Measurements from ENCODE around the gene SHBG. TPM values are rescaled to one million over a fixed set of nuclear protein-coding genes. Genes with fewer than 3 reads are reported as not detected.

SHBG gene, protein sequence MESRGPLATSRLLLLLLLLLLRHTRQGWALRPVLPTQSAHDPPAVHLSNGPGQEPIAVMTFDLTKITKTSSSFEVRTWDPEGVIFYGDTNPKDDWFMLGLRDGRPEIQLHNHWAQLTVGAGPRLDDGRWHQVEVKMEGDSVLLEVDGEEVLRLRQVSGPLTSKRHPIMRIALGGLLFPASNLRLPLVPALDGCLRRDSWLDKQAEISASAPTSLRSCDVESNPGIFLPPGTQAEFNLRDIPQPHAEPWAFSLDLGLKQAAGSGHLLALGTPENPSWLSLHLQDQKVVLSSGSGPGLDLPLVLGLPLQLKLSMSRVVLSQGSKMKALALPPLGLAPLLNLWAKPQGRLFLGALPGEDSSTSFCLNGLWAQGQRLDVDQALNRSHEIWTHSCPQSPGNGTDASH
- 0.82 and 1.6 TPM in 2 replicates for total RNA-seq (2014; rRNA removed; shearing (Covaris generic))
- 0.39 TPM in 1 of 2 replicates, not detected in the other for polyA plus RNA-seq (2015; cell fraction: cytosol; rRNA removed)
- polyA plus RNA-seq (2015; cell fraction: nucleus; rRNA removed), result 0.73 TPM in 1 of 2 replicates, not detected in the other

DNA sequence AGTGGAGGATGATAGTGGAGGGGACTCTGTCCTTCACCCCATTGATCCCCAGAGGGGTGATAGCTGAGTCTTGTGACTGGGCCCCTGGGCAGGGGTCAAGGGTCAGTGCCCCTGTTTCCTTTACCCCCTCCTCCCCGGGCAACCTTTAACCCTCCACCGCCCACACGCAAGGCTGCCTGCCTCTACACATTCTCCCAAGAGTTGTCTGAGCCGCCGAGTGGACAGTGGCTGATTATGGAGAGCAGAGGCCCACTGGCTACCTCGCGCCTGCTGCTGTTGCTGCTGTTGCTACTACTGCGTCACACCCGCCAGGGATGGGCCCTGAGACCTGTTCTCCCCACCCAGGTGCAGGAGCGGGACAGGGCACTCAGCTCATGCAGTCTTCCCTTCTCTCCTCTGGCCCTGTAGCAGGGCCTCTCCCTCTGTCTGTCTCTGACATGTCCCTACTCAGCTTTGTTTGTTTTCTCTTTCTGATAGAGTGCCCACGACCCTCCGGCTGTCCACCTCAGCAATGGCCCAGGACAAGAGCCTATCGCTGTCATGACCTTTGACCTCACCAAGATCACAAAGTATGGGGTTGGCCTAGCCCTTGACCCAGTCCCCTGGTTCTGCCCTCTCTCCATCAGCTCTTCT is at the start of gene SHBG:
TSS of gene SHBG (plus strand) at position 197 of the 633 bp plus-strand sequence. CDS start at position 235, 38 bp downstream.
- in situ Hi-C loops (cut with HindIII; ENCODE audit: low pct_unique_long_range_greater_than_20kb, low sequenced_read_pairs), result no loop called here
- DNase-seq (ENCODE audit: low read depth, low spot score), result no peak

DNA sequence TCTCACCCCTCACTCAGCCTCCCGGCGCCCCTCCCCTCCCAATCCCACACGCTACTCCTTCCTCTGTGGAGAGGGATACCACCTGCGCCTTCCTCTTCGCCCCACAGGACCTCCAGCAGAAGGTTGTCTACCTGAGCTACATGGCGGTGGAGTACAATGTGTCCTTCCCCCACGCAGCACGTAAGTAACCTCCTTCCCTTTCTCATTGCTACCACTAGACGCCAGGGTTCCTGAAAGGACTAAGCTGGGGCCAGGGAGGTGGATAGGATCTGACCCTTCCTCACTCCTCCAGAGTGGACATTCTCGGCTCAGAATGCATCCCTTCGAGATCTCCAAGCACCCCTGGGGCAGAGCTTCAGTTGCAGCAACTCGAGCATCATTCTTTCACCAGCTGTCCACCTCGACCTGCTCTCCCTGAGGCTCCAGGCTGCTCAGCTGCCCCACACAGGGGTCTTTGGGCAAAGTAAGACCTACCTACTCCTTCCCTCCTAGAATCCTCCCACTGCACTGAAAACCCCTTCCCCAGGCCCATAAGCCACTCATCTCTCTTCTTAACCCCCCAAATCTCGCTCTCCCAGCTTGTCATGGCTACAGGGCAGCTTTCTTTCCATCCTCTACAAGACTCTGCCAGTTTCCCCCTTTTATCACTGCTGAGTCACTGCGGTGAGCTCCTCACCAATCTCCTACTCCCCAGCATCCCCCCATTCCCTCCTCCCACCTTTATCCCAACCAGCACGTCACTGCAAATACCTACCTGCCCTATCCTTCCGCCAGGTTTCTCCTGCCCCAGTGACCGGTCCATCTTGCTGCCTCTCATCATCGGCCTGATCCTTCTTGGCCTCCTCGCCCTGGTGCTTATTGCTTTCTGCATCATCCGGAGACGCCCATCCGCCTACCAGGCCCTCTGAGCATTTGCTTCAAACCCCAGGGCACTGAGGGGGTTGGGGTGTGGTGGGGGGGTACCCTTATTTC is 49.0 kb upstream of the SHBG start:
- in situ Hi-C loops (cut with HindIII; ENCODE audit: low pct_unique_long_range_greater_than_20kb, low sequenced_read_pairs), result no loop called here
- DNase-seq (ENCODE audit: low read depth, low spot score), result no peak

DNA sequence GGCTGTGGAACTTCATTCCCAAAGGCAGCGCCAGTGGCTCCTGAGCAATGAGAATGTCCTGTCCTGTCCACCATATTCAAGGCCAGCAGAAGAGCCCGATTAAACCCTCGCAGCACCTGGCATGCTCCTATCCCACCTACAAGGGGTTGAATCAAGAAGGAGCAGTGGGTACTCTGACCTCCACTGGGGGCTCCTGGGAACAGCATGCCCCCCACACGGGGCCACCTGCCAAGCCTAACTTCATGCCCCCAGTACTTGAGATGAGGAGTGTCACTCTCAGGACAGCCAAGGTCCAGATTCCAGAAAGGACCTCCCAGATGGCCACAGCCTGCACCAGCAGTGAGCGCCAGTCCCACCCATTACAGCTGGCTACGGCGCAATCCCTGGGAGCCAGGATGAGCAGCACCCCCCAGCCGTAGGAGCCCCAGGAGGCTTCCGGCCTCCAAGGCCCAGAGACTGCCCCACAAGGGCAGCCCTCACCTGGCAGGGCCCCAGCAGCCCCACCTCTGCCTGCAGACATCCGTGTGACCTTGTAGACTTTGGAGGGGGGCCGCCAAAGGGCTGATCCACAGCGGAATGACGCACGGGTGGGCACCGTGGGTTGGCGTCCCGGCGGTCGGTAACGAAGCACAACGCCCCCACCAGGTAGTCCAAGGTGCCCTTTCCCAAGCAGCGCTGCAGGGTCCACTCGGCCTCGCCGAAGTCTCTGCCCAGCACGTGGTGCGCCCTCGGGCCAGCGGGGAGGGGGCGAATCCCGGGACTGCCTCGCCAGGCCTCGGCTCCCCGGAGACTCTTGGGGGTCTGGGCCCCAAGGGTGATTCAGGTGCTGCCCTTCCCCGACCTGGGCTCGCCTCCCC is 47.3 kb upstream of the SHBG start:
- in situ Hi-C loops (cut with HindIII; ENCODE audit: low pct_unique_long_range_greater_than_20kb, low sequenced_read_pairs), result no loop called here
- no peak for DNase-seq (ENCODE audit: low read depth, low spot score)

DNA sequence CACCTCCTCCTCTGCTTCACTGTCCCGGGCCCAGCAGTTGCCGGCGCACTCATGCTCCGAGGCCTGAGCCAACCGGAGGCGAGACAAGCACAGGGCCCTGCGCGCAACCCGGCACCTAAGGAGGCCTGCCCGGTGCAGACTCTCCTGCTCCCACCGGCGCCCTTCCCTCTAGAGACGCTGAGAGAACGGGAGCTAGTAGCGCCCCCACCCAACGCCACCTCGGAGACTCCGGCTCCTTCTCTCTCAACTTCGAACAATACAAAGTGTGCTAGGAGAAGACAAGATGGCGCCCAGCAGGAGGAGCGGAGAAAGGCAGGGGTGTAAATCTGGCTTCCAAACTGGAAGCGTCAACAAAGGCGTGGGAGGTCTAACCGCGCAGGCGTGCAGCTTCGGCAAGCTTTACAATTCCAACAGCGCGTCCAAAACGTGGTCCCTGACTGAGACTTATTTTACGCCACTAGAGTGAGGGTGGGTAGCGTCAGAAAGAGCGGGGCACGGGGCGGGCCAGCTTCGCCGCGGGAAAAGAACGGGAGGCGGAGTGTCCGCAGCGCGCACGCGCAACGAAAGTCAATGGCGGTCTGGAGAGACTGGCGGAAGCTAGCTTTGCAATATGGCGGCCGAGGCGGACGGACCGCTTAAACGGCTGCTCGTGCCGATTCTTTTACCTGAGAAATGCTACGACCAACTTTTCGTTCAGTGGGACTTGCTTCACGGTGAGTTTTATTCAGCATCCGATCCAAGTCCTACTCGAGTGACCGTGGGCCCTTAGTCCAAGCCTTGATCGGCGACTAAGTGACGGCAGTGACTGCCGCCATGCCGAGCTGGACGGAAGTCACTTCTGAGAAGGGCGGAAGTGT is 46.5 kb upstream of the SHBG start, which contains the start of gene MPDU1:
TSS of gene MPDU1 (plus strand) at position 600 of the 857 bp plus-strand sequence. CDS start at position 611, 11 bp downstream.
- in situ Hi-C loops (cut with HindIII; ENCODE audit: low pct_unique_long_range_greater_than_20kb, low sequenced_read_pairs), result no loop called here
- peak; percentile 96 for DNase-seq (ENCODE audit: low read depth, low spot score)

DNA sequence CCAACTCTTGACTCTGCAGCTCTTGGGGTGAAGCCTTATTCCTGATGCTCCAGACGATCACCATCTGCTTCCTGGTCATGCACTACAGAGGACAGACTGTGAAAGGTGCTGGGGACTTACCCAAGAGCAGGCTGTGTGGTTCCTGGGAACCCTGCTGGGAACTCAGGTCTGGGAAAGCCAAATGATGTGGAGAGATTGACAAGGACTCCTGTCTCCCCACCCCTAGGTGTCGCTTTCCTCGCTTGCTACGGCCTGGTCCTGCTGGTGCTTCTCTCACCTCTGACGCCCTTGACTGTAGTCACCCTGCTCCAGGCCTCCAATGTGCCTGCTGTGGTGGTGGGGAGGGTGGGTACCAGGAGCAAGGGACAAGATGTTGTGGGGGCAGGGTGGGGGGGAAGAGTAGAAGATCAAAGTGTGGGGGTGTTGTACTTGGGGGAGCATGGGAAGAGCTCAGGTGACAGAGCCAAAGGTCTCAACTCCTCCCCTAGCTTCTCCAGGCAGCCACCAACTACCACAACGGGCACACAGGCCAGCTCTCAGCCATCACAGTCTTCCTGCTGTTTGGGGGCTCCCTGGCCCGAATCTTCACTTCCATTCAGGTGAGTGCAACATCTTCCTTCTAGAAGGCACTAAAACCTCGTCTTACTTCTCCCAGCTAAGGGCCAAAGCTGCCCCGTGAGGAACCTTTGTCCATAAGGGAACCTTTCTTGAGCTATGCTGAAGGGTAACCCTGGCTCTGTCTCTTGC is 43.1 kb upstream of the SHBG start:
- in situ Hi-C loops (cut with HindIII; ENCODE audit: low pct_unique_long_range_greater_than_20kb, low sequenced_read_pairs), result no loop called here
- DNase-seq (ENCODE audit: low read depth, low spot score), result peak; percentile 69

DNA sequence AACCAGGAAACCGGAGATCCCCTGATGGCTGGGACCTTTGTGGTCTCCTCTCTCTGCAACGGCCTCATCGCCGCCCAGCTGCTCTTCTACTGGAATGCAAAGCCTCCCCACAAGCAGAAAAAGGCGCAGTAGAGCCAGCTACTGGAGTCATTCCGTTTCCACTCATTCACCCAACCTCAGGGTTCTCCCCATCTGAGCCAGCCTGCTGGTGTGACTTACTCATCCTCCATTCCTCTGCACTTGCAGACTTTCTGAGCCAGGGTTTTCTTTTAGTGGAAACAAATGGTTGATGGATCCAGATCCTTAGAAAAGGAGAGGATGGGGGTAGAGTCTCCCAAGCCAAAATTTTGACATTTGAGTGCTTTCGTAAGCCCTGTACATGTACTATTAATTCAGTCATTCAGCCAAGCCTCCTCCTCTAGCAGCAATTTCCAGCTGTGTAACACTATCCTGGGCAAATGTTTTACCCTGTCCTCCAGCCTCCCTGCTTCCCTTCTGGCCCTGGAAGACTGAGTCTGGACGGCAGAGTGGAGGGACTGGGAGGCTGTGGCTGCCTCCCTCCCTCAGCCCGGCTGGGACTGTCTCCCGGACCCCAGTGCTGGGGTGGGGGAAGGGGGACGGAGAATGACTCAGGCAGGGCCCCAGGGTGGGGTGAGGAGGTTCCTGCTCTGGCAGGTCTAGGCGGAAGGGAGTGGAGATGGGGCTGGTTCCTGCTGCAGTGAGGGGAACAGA is 42.3 kb upstream of the SHBG start:
- in situ Hi-C loops (cut with HindIII; ENCODE audit: low pct_unique_long_range_greater_than_20kb, low sequenced_read_pairs), result no loop called here
- no peak for DNase-seq (ENCODE audit: low read depth, low spot score)

DNA sequence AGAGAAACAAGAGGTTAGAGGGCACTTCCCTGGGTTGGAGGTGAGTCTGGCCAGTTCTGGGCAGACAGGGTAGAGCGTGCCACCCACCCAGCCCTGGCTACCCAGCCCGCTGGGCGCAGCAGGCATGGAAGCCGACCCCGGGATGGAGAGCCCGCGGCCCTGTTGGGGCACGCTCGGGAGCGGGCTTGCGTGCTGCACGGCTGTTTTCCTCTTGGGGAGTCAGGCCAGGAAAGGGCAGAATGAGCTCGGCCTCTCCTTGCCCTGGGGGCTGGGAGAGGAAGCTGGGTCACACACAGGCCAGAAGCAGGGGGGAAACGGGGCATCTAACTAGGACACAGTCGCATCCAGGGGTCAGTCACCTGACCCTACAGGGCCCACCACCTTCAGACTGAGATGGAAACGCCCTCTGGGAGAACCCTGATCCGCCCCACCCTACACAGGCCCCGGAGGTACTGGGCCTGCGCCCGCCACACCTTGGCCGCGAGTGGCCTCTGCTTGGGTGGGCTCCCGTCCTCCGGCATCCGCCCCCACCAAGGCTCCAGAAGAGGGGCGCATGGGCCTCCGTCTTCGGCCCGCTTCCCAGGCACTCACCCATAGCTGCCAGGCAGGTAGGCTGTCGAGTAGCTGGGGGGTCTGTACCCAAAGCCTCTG is 41.3 kb upstream of the SHBG start:
- no peak for DNase-seq (ENCODE audit: low read depth, low spot score)
- in situ Hi-C loops (cut with HindIII; ENCODE audit: low pct_unique_long_range_greater_than_20kb, low sequenced_read_pairs), result no loop called here

DNA sequence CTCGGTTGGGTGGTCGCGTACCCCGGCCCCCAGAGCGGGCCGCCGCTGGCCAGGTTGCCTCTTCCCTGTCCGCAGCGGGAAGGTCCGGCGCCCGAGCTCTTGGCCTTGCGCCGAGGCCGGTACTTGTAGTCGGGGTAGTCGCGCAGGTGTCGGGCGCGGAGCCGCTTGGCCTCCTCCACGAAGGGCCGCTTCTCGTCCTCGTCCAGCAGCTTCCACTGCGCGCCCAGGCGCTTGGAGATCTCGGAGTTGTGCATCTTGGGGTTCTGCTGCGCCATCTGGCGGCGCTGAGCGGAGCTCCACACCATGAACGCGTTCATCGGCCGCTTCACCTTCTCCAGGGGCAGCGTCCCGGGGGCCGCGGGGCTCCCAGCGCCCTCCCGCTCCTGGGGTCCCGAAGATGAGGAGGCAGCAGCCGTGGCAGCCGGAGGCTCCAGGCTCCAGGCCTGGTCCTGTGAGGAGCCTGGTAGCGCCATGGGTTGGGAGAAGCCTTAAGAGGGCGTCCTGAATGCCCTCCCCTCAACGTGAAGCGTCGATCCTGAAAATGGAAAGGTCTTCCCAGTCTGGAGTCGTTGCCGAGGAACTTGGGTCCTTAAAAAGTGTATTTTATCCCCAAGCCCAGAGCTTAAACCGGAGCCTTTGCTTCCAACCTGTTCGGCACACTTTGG is 40.6 kb upstream of the SHBG start:
- DNase-seq (ENCODE audit: low read depth, low spot score), result peak; percentile 84
- in situ Hi-C loops (cut with HindIII; ENCODE audit: low pct_unique_long_range_greater_than_20kb, low sequenced_read_pairs), result no loop called here

DNA sequence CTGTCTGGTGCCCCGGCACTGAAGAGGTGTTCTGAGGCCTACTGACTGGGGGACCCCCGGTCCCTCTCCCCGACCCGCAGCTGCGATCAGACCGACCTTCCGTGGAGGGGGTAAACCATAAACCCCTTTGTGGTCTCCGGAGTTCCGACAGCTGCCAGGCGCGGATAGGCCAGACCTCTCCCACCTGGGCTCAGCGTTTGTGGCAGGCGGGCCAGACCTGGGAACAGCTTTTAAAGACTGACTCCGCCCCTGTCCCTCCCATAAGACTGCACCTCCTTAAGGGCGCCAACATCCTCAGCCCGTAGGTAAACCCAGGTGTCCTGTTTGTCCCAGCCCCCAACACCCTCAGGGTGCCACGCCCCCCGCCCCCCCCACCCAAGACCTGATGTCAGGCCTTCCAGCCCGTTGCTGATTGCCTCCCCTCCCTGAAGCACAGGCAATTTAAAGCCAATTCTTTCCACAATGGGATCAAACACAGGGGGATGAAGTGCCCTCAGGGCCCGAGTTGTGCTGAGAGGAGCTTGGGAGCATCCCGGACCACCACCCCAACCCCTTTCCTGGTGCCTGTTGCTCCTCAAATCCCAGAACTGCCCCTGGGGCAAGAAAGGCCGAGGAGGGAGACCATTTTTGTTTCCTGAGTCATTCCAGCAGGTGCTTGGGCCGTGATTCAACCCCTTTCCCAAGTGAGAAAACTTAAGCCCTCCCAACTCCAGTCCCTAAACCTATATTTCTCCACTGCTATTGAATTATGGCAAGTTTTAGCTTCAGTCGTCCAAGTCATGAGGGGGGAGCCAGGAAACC is 39.8 kb upstream of the SHBG start, which contains the start of gene SOX15:
TSS of gene SOX15 (minus strand) at position 204 of the 801 bp plus-strand sequence. CDS start 418 bp downstream, outside the sequence.
- no peak for DNase-seq (ENCODE audit: low read depth, low spot score)
- in situ Hi-C loops (cut with HindIII; ENCODE audit: low pct_unique_long_range_greater_than_20kb, low sequenced_read_pairs), result no loop called here

DNA sequence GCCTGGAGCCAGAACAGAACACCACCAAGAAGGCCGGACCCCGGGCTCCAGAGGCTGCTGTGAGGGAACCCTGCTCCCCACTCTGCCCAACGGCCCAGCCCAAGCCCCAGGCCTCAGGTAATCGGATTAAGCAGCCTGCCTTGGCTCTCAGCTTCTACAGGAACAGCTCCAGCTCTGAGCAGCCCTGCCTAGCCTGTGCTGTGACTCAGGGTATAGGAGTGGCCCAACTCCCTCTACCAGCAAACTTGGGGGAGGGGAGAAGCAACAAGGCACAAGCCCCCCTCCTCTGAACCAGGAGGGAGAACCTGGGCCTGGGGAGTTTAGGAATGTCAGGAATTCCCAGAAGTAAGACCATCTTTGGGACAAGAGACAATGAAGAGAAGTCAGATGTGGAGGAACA is 39.2 kb upstream of the SHBG start:
- in situ Hi-C loops (cut with HindIII; ENCODE audit: low pct_unique_long_range_greater_than_20kb, low sequenced_read_pairs), result no loop called here
- DNase-seq (ENCODE audit: low read depth, low spot score), result no peak

DNA sequence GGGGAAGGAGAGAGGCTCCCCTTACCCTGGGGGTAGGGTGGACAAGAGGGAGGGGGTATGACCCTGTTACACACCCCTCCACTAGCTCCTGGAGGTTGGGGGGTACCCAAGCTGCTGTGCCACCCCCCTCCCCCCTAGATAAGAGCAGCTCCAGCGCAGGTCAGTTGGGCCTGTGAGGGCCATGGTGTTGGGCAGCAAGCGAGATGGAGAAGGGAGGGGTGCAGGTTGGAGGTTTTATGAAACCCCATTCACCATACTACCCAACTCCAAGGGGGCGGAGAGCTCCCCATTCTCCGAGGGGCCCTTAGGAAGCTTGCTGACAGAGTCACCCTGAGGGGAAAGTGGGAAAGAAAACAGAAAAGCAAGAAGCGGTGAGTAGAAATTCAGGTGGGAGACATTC is 38.3 kb upstream of the SHBG start:
- DNase-seq (ENCODE audit: low read depth, low spot score), result no peak
- in situ Hi-C loops (cut with HindIII; ENCODE audit: low pct_unique_long_range_greater_than_20kb, low sequenced_read_pairs), result no loop called here

DNA sequence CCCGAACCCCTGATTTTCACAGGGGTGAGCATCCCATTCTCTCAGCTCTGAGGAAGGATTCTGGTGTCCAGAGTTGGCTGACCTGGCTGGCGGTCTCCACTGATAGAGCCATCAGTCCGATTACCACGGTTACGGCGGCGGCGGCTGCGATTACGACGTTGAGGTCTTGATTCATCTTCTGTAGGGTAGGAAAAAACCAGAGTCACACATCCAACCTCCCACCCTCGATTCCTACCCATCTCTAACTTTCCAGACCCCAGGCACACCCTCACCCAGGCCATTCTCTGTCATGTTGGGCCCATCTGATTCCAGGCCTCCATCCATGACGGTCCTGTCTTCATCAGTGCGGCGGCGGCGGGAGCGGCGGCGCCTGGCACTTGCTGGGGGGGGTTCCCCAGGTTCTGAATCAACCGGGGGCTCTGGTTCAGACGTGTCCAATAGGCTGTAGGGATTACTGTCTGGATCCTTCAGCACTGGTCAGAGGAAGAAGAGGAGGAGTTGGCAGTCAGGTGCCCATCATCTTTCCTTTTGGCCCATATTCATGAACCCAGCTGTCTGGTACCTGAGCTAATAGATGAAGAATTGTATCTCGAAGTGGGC is 37.4 kb upstream of the SHBG start:
- DNase-seq (ENCODE audit: low read depth, low spot score), result no peak
- in situ Hi-C loops (cut with HindIII; ENCODE audit: low pct_unique_long_range_greater_than_20kb, low sequenced_read_pairs), result no loop called here

DNA sequence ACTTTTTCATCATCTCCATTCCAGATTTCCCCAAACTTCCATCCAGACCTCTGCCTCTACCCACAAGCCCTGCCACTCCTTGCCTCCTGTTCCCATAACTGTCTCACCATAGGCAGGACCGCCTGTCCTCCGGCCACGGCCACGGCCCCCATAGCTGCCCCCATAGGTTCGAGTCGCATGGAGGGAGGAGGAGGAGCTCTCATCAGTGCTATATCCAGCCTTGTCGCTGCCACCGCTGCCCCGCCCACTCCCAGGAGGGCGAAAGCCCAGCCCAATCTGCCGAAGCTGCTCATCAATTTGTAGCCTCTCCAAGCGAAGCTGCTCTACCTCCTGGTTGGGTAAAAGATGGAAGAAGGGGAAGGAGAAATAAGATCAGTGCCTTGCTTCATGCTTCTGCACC is 36.6 kb upstream of the SHBG start:
- no peak for DNase-seq (ENCODE audit: low read depth, low spot score)
- in situ Hi-C loops (cut with HindIII; ENCODE audit: low pct_unique_long_range_greater_than_20kb, low sequenced_read_pairs), result no loop called here
